Measurements from ENCODE around the gene TPRG1.

TPRG1 gene

GRCh38 chr3:189304465-189305351 lies 132.9 kb downstream of the TPRG1 start:
- peak; percentile 33 for DNase-seq (ENCODE audit: low read depth)
- no peak for TF ChIP-seq CTCF (IDR thresholded peaks at IDR 0.05; ENCODE audit: insufficient read depth, low read depth, low read length, missing control alignments)
- no peak overlapping the region for H3K4me3 ChIP-seq (ENCODE audit: low read depth, low read length)

- peak; percentile 78 for DNase-seq (ENCODE audit: low read depth)
- H3K4me3 ChIP-seq (ENCODE audit: low read depth, low read length), result no peak overlapping the region
- no peak for TF ChIP-seq CTCF (IDR thresholded peaks at IDR 0.05; ENCODE audit: insufficient read depth, low read depth, low read length, missing control alignments)
These were observed 133.6 kb downstream of the TPRG1 start for GRCh38 chr3:189305412-189305811.

GRCh38 chr3:189307963-189308362 lies 136.2 kb downstream of the TPRG1 start:
- TF ChIP-seq CTCF (IDR thresholded peaks at IDR 0.05; ENCODE audit: insufficient read depth, low read depth, low read length, missing control alignments), result no peak
- peak overlapping the region; percentile 54 for H3K4me3 ChIP-seq (ENCODE audit: low read depth, low read length)
- DNase-seq (ENCODE audit: low read depth), result peak; percentile 61

GRCh38 chr3:189308608-189309007 lies 136.8 kb downstream of the TPRG1 start:
- DNase-seq (ENCODE audit: low read depth), result no peak
- TF ChIP-seq CTCF (IDR thresholded peaks at IDR 0.05; ENCODE audit: insufficient read depth, low read depth, low read length, missing control alignments), result no peak
- peak overlapping the region; percentile 54 for H3K4me3 ChIP-seq (ENCODE audit: low read depth, low read length)

GRCh38 chr3:189309400-189309975 lies 137.7 kb downstream of the TPRG1 start:
- TF ChIP-seq CTCF (IDR thresholded peaks at IDR 0.05; ENCODE audit: insufficient read depth, low read depth, low read length, missing control alignments), result no peak

GRCh38 chr3:189311521-189311920 lies 139.8 kb downstream of the TPRG1 start:
- TF ChIP-seq CTCF (IDR thresholded peaks at IDR 0.05; ENCODE audit: insufficient read depth, low read depth, low read length, missing control alignments), result no peak
- no peak overlapping the region for H3K4me3 ChIP-seq (ENCODE audit: low read depth, low read length)
- DNase-seq (ENCODE audit: low read depth), result no peak

More at GRCh38 chr3:189309400-189309975, 137.7 kb downstream of the TPRG1 start:
- H3K4me3 ChIP-seq (ENCODE audit: low read depth, low read length), result peak overlapping the region; percentile 54
- DNase-seq (ENCODE audit: low read depth), result peak; percentile 40
